HEK293 (cell line): Measurements from ENCODE around the gene SEC24C.

Experiments used
- CTCF ChIP-seq: fragments of 450-650 bp; formaldehyde crosslinking; IDR thresholded peaks from 2 replicates; pipeline ENCODE4 v1.5.1; 2016; ENCODE audit warnings: missing biosample characterization, missing genetic modification characterization
- ELK4 ChIP-seq: IDR thresholded peaks from 2 replicates; pipeline ENCODE4 v1.6.1; 2011; ENCODE audit warnings: mild to moderate bottlenecking, low read depth, low read length, borderline replicate concordance
- MZF1 ChIP-seq: fragments of 450-650 bp; formaldehyde crosslinking; IDR thresholded peaks from 2 replicates; pipeline ENCODE4 v1.5.1; 2017; ENCODE audit warnings: missing biosample characterization, missing genetic modification characterization, borderline replicate concordance
- PRDM10 ChIP-seq: fragments of 450-650 bp; formaldehyde crosslinking; IDR thresholded peaks from 2 replicates; pipeline ENCODE4 v1.5.1; 2016; ENCODE audit warnings: missing biosample characterization, missing genetic modification characterization
- YY1 ChIP-seq: fragments of 450-650 bp; formaldehyde crosslinking; IDR thresholded peaks from 2 replicates; pipeline ENCODE4 v1.5.1; 2018; ENCODE audit warnings: missing biosample characterization, missing genetic modification characterization
- ZBTB1 ChIP-seq: fragments of 450-650 bp; formaldehyde crosslinking; IDR thresholded peaks from 2 replicates; pipeline ENCODE4 v1.5.1; 2016; ENCODE audit warnings: missing biosample characterization, missing genetic modification characterization
- ZNF175 ChIP-seq: fragments of 450-650 bp; formaldehyde crosslinking; IDR thresholded peaks from 2 replicates; pipeline ENCODE4 v1.5.1; 2016; ENCODE audit warnings: missing biosample characterization, missing genetic modification characterization
- ZNF19 ChIP-seq: fragments of 450-650 bp; formaldehyde crosslinking; IDR thresholded peaks from 2 replicates; pipeline ENCODE4; 2016; ENCODE audit warnings: missing biosample characterization, missing genetic modification characterization, low read depth
- ZNF274 ChIP-seq, 2 experiments: fragments of 200-500 bp in 1 of 2; fragments of 450-650 bp in 1 of 2; sonication (Bioruptor generic) in 1 of 2; formaldehyde crosslinking in 1 of 2; IDR thresholded peaks; 2 replicates each; pipeline versions ENCODE4 v1.5.1 to v1.6.1; 2014 to 2016; ENCODE audit warnings: borderline replicate concordance in 1 of 2, inconsistent platforms in 1 of 2, low read length in 1 of 2, missing biosample characterization in 1 of 2, missing genetic modification characterization in 1 of 2
- ZNF677 ChIP-seq: fragments of 450-650 bp; IDR thresholded peaks from 2 replicates; pipeline ENCODE4 v1.5.0; 2018; ENCODE audit warnings: missing biosample characterization, mild to moderate bottlenecking, missing genetic modification characterization, moderate library complexity

- TF ChIP-seq ELK4, result no peak
- no peak for TF ChIP-seq CTCF (tag by site-specific recombination)
- no peak for TF ChIP-seq YY1 (tag by site-specific recombination)
- TF ChIP-seq MZF1 (tag by site-specific recombination), result no peak
- TF ChIP-seq ZNF175 (tag by site-specific recombination), result no peak
- TF ChIP-seq PRDM10 (tag by site-specific recombination), result no peak
- TF ChIP-seq ZBTB1 (tag by site-specific recombination), result no peak
- TF ChIP-seq ZNF19 (tag by site-specific recombination), result no peak
- no peak for TF ChIP-seq ZNF677 (tag by site-specific recombination)
- TF ChIP-seq ZNF274 (IDR thresholded peaks at IDR 0.05; ENCODE audit: low read length), result no peak
- TF ChIP-seq ZNF274 (tag by site-specific recombination; IDR thresholded peaks at IDR 0.05; ENCODE audit: borderline replicate concordance), result no peak
These were observed 56.5 kb downstream of the SEC24C start for GRCh38 chr10:73800560-73801252.
